Measurements from ENCODE around the gene UQCC2. TPM values are rescaled to one million over a fixed set of nuclear protein-coding genes. Genes with fewer than 3 reads are reported as not detected.
A peak's percentile ranks its signal among the peaks of the same experiment; 100 is the strongest.

UQCC2 gene
- total RNA-seq, 1 donor from 2014 or later, result 34.9 TPM

GRCh38 chr6:33727126-33727525 lies 15.6 kb upstream of the UQCC2 start:
- DNase-seq (ENCODE audit: low spot score) (no peak), ATAC-seq (no peak)

- ATAC-seq, result no peak
- no peak for DNase-seq (ENCODE audit: low spot score)
These were observed 15.2 kb upstream of the UQCC2 start for GRCh38 chr6:33726696-33727095.

- DNase-seq (ENCODE audit: low spot score), result no peak
These were observed 14.6 kb upstream of the UQCC2 start for GRCh38 chr6:33725891-33726673.

GRCh38 chr6:33725222-33725621 lies 13.7 kb upstream of the UQCC2 start:
- no peak for DNase-seq (ENCODE audit: low spot score)
- ATAC-seq, result no peak

More at GRCh38 chr6:33725891-33726673, 14.6 kb upstream of the UQCC2 start:
- ATAC-seq, result no peak

- peak; percentile 67 for DNase-seq (ENCODE audit: low spot score)
- ATAC-seq, result peak; percentile 43
These were observed 12.9 kb upstream of the UQCC2 start for GRCh38 chr6:33724102-33725023.

- DNase-seq (ENCODE audit: low spot score) (no peak), ATAC-seq (no peak)
These were observed 12.0 kb upstream of the UQCC2 start for GRCh38 chr6:33723371-33724085.

- no peak for ATAC-seq
These were observed 10.7 kb upstream of the UQCC2 start for GRCh38 chr6:33722103-33722623.

GRCh38 chr6:33721508-33721907 lies 10.0 kb upstream of the UQCC2 start:
- ATAC-seq (no peak), DNase-seq (ENCODE audit: low spot score) (no peak)

More at GRCh38 chr6:33722103-33722623, 10.7 kb upstream of the UQCC2 start:
- DNase-seq (ENCODE audit: low spot score), result no peak

- ATAC-seq (peak; percentile 3), DNase-seq (ENCODE audit: low spot score) (no peak)
These were observed 9.5 kb upstream of the UQCC2 start for GRCh38 chr6:33720998-33721397.

- DNase-seq (ENCODE audit: low spot score) (no peak), ATAC-seq (no peak)
These were observed 8.0 kb upstream of the UQCC2 start for GRCh38 chr6:33719326-33719987.

- ATAC-seq (no peak), DNase-seq (ENCODE audit: low spot score) (no peak)
These were observed 7.2 kb upstream of the UQCC2 start for GRCh38 chr6:33718713-33719112.

- no peak for DNase-seq (ENCODE audit: low spot score)
- peak; percentile 38 for ATAC-seq
These were observed 6.5 kb upstream of the UQCC2 start for GRCh38 chr6:33717934-33718455.

- DNase-seq (ENCODE audit: low spot score) (no peak), ATAC-seq (peak; percentile 62)
These were observed 5.6 kb upstream of the UQCC2 start for GRCh38 chr6:33716890-33717632.

GRCh38 chr6:33716379-33716778 lies 4.9 kb upstream of the UQCC2 start:
- no peak for DNase-seq (ENCODE audit: low spot score)
- ATAC-seq, result peak; percentile 4

GRCh38 chr6:33714385-33715040 lies 3.0 kb upstream of the UQCC2 start:
- ATAC-seq (peak; percentile 40), DNase-seq (ENCODE audit: low spot score) (no peak)

- DNase-seq (ENCODE audit: low spot score) (no peak), ATAC-seq (no peak)
These were observed 2.3 kb upstream of the UQCC2 start for GRCh38 chr6:33713786-33714185.

GRCh38 chr6:33712914-33713313 lies 1.4 kb upstream of the UQCC2 start:
- DNase-seq (ENCODE audit: low spot score) (no peak), ATAC-seq (no peak)

- ATAC-seq, result no peak
- DNase-seq (ENCODE audit: low spot score), result no peak
These were observed 991 bp downstream of the UQCC2 start for GRCh38 chr6:33710296-33711121.

Measured in left lobe of liver (tissue), 2 donors.